Aorta (tissue), 5 donors: ENCODE data around the gene ARHGEF3. TPM values are rescaled to one million over a fixed set of nuclear protein-coding genes. Genes with fewer than 3 reads are reported as not detected.
A peak's percentile ranks its signal among the peaks of the same experiment; 100 is the strongest.

Source experiments
- ATAC-seq: fragments of 200-7000 bp; cut with Tn5 transposase; one replicate; pipeline ENCODE4 v1.9.1; 2022; ENCODE audit warnings: moderate library complexity; ENCODE audit not compliant: low FRiP score
- DNase-seq, 2 donors: peaks; one replicate each; pipeline ENCODE4 v3.0.0-alpha.2; 2020
- H3K27ac ChIP-seq, 2 donors: one replicate each; pipeline ENCODE4 v1.5.1; 2013; ENCODE audit warnings: low read length in 2 of 2, mild to moderate bottlenecking in 2 of 2, moderate library complexity in 2 of 2, control low read depth in 1 of 2, inconsistent platforms in 1 of 2, low read depth in 1 of 2
- H3K27me3 ChIP-seq, 2 donors: one replicate each; pipeline ENCODE4 v1.6.1; 2013; ENCODE audit warnings: control low read depth in 1 of 2, low read length in 1 of 2, mild to moderate bottlenecking in 1 of 2, moderate library complexity in 1 of 2; ENCODE audit not compliant: insufficient read depth in 2 of 2, control insufficient read depth in 1 of 2
- H3K36me3 ChIP-seq, 2 donors: one replicate each; pipeline ENCODE4 v1.6.1; 2013; ENCODE audit warnings: control low read depth in 1 of 2, low read length in 1 of 2, mild to moderate bottlenecking in 1 of 2; ENCODE audit not compliant: insufficient read depth in 2 of 2, control insufficient read depth in 1 of 2
- H3K4me1 ChIP-seq, 2 donors: one replicate each; pipeline ENCODE4 v1.6.1; 2013; ENCODE audit warnings: low read length in 2 of 2, control low read depth in 1 of 2, mild to moderate bottlenecking in 1 of 2, moderate library complexity in 1 of 2; ENCODE audit not compliant: insufficient read depth in 2 of 2, control insufficient read depth in 1 of 2
- H3K4me3 ChIP-seq, 2 donors: one replicate each; pipeline ENCODE4 v1.5.1; 2013; ENCODE audit warnings: low read length in 2 of 2, control low read depth in 1 of 2, mild to moderate bottlenecking in 1 of 2
- H3K9me3 ChIP-seq: one replicate; pipeline ENCODE4 v1.6.1; 2013; ENCODE audit warnings: mild to moderate bottlenecking, low read length; ENCODE audit not compliant: control insufficient read depth
- WGBS, 2 donors: extraction: QIAGEN DNeasy Blood & Tissue Kit; methylation state at CpG; one replicate each; pipeline ENCODE4 v1.1.7; 2013; 5-methylcytosine and 5-hydroxymethylcytosine counted together
- intact Hi-C, 2 donors: fragments of 100-400 bp; cut with DNase I; formaldehyde crosslinking; loops; one replicate each; pipeline versions ENCODE4 v1.14.2 to v1.15.0; 2022
- polyA plus RNA-seq, 2 donors: library from polyadenylated mRNA; stranded (reverse); fragments of 200-250 nt; gene quantifications; one replicate each; pipeline ENCODE4 v1.2.3, GENCODE V29; 2013
- total RNA-seq, 2 donors: library from RNA; stranded (reverse); fragmentation: NEBNext Ultra II Directional; extraction: Animal tissue kit (Norgen Biotek cat#: 25700); gene quantifications; one replicate each; pipeline ENCODE4 v1.2.1, GENCODE V29; 2021
- donor health status: healthy with polysubstance abuse.
- donor health status: Bipolar disorder and iron deficiency.
- donor health status: DM: no; HTN: no; CAD: no.
- donor health status: DM: no; HTN: no; CAD: no.
- donor health status: DM: yes; HTN: yes; CAD: no.

The ARHGEF3 gene
- total and polyA plus RNA-seq, 4 donors: 1.6 to 41.6 (median 9.9) TPM

- ATAC-seq (peak; percentile 37), DNase-seq (no peak)
- no peaks in the 10 kb centered on the region for H3K4me1 ChIP-seq
- no peaks in the 10 kb centered on the region for H3K27me3 ChIP-seq
- peak overlapping the region; percentile 23 to 32 for H3K4me3 ChIP-seq
- no peaks in the 10 kb centered on the region for H3K9me3 ChIP-seq
- WGBS, 2 donors: 65 to 68% methylated on average over 19 of the region's 19 CpGs
- intact Hi-C loops: loop anchor here (2.0 to 10.0 kb wide), 4 partner anchors 96 to 188 kb away; no protein-coding TSS in a partner anchor
- no peak overlapping the region for H3K27ac ChIP-seq
- no peaks in the 10 kb centered on the region for H3K36me3 ChIP-seq
Measured at GRCh38 chr3:56800832-56801661, 702 bp downstream of the ARHGEF3 start.

- no peak for ATAC-seq
- 82% methylated on average over 10 of the region's 10 CpGs for WGBS, 2 donors
- DNase-seq: no peak
- Histone ChIP-seq H3K27ac (no peak overlapping the region), H3K27me3 (no peaks in the 10 kb centered on the region), H3K9me3 (no peaks in the 10 kb centered on the region), H3K36me3 (no peaks in the 10 kb centered on the region), H3K4me1 (no peaks in the 10 kb centered on the region), H3K4me3 (no peak overlapping the region)
- intact Hi-C loops: loop anchor here (2.0 to 10.0 kb wide), 4 partner anchors 95 to 189 kb away; no protein-coding TSS in a partner anchor
Measured at GRCh38 chr3:56800130-56800831, 1.5 kb downstream of the ARHGEF3 start.

- WGBS, 2 donors: 31 to 39% methylated on average over 7 of the region's 7 CpGs
- Histone ChIP-seq H3K27me3 (no peaks in the 10 kb centered on the region), H3K4me3 (peak overlapping the region in 1 of 2 donors; percentile 41), H3K36me3 (no peaks in the 10 kb centered on the region), H3K9me3 (no peaks in the 10 kb centered on the region), H3K27ac (no peak overlapping the region), H3K4me1 (no peaks in the 10 kb centered on the region)
- DNase-seq (no peak), ATAC-seq (no peak)
- intact Hi-C loops: no loop called here
Measured at GRCh38 chr3:56799251-56799882, 2.4 kb downstream of the ARHGEF3 start.

- DNase-seq (no peak), ATAC-seq (no peak)
- no peak overlapping the region for H3K4me3 ChIP-seq
- H3K9me3 ChIP-seq: no peaks in the 10 kb centered on the region
- intact Hi-C loops: no loop called here
- WGBS, 2 donors: 97% methylated on average over 4 of the region's 4 CpGs
- H3K36me3 ChIP-seq: no peaks in the 10 kb centered on the region
- no peak overlapping the region for H3K27ac ChIP-seq
- no peaks in the 10 kb centered on the region for H3K4me1 ChIP-seq
- H3K27me3 ChIP-seq: no peaks in the 10 kb centered on the region
Measured at GRCh38 chr3:56796996-56797395, 4.8 kb downstream of the ARHGEF3 start.

- 85 to 89% methylated on average over 6 of the region's 6 CpGs for WGBS, 2 donors
- DNase-seq: no peak
- Histone ChIP-seq H3K27me3 (no peaks in the 10 kb centered on the region), H3K9me3 (no peaks in the 10 kb centered on the region), H3K36me3 (no peaks in the 10 kb centered on the region), H3K4me1 (no peaks in the 10 kb centered on the region), H3K4me3 (no peak overlapping the region), H3K27ac (no peak overlapping the region)
- ATAC-seq: no peak
- intact Hi-C loops: no loop called here
Measured at GRCh38 chr3:56796202-56796601, 5.5 kb downstream of the ARHGEF3 start.

- ATAC-seq (no peak), DNase-seq (no peak)
- Histone ChIP-seq H3K36me3 (no peaks in the 10 kb centered on the region), H3K27me3 (no peaks in the 10 kb centered on the region), H3K4me3 (no peak overlapping the region), H3K4me1 (no peaks in the 10 kb centered on the region), H3K9me3 (no peaks in the 10 kb centered on the region), H3K27ac (no peak overlapping the region)
- intact Hi-C loops: no loop called here
- WGBS, 2 donors: 79 to 80% methylated on average over 6 of the region's 6 CpGs
Measured at GRCh38 chr3:56795829-56796185, 5.9 kb downstream of the ARHGEF3 start.

- no peaks in the 10 kb centered on the region for H3K36me3 ChIP-seq
- H3K27ac ChIP-seq: no peak overlapping the region
- no peaks in the 10 kb centered on the region for H3K27me3 ChIP-seq
- H3K4me1 ChIP-seq: no peaks in the 10 kb centered on the region
- H3K4me3 ChIP-seq: no peak overlapping the region
- no peak for DNase-seq
- WGBS, 2 donors: 89 to 94% methylated on average over 7 of the region's 7 CpGs
- no peaks in the 10 kb centered on the region for H3K9me3 ChIP-seq
- intact Hi-C loops: no loop called here
- no peak for ATAC-seq
Measured at GRCh38 chr3:56795097-56795828, 6.5 kb downstream of the ARHGEF3 start.

GRCh38 chr3:56792193-56792592 is 9.6 kb downstream of the ARHGEF3 start:
- WGBS, 2 donors: 94 to 96% methylated on average over 1 of the region's 1 CpG
- intact Hi-C loops: no loop called here
- Histone ChIP-seq H3K27ac (no peak overlapping the region), H3K9me3 (no peaks in the 10 kb centered on the region), H3K36me3 (no peaks in the 10 kb centered on the region), H3K27me3 (no peaks in the 10 kb centered on the region), H3K4me3 (no peak overlapping the region), H3K4me1 (no peaks in the 10 kb centered on the region)
- DNase-seq (no peak), ATAC-seq (peak; percentile 52)
